Measurements from ENCODE around the gene SIRPA. TPM values are rescaled to one million over a fixed set of nuclear protein-coding genes. Genes with fewer than 3 reads are reported as not detected.

SIRPA gene
- total RNA-seq, 1 donor from 2014 or later = 35.5 TPM

DNA sequence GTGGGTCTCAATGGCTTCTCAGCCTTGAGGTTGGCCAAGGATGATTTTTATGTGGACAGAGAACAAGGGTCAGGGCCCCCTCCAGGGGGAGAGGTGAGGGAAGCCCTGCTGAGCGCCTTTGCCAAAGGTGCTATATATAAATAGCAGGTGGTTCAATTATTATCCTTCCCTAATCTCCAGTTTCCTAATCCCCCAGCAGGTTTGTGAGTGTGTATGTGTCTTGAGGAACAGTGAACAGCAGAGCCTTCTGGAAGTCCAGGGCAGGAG is 3.2 kb upstream of the SIRPA start:
- no peak overlapping the region for H3K27ac Mint-ChIP-seq (ENCODE audit: unreplicated experiment)
- H3K9me3 Mint-ChIP-seq (ENCODE audit: unreplicated experiment) = peaks cover 2% of the 10 kb centered on the region
- TF ChIP-seq, protein P1, sequence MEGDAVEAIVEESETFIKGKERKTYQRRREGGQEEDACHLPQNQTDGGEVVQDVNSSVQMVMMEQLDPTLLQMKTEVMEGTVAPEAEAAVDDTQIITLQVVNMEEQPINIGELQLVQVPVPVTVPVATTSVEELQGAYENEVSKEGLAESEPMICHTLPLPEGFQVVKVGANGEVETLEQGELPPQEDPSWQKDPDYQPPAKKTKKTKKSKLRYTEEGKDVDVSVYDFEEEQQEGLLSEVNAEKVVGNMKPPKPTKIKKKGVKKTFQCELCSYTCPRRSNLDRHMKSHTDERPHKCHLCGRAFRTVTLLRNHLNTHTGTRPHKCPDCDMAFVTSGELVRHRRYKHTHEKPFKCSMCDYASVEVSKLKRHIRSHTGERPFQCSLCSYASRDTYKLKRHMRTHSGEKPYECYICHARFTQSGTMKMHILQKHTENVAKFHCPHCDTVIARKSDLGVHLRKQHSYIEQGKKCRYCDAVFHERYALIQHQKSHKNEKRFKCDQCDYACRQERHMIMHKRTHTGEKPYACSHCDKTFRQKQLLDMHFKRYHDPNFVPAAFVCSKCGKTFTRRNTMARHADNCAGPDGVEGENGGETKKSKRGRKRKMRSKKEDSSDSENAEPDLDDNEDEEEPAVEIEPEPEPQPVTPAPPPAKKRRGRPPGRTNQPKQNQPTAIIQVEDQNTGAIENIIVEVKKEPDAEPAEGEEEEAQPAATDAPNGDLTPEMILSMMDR (IDR thresholded peaks at IDR 0.05; ENCODE audit: insufficient read depth, low read depth, low read length) = no peak
- peaks cover 15% of the 10 kb centered on the region for H3K4me1 ChIP-seq (ENCODE audit: insufficient read depth, low read length)
- no peaks in the 10 kb centered on the region for H3K36me3 ChIP-seq (ENCODE audit: insufficient read depth, low read length)
- H3K9ac ChIP-seq (ENCODE audit: low read length) = no peak overlapping the region
- H3K27me3 Mint-ChIP-seq (ENCODE audit: low read depth, unreplicated experiment) = peaks cover 4% of the 10 kb centered on the region
- no peaks in the 10 kb centered on the region for H3K9me3 ChIP-seq (ENCODE audit: insufficient read depth, low read depth, low read length)
- DNase-seq (ENCODE audit: low read depth) (no peak), FAIRE-seq (no peak)
- H3K4me2 ChIP-seq (ENCODE audit: low read length) = no peak overlapping the region
- peaks cover 15% of the 10 kb centered on the region for H4K20me1 ChIP-seq (ENCODE audit: insufficient read depth, low read length)
- H3K79me2 ChIP-seq (ENCODE audit: insufficient read depth, low read length) = peaks cover 17% of the 10 kb centered on the region
- H2AFZ ChIP-seq (ENCODE audit: low read depth, low read length) = no peak overlapping the region
- H3K36me3 Mint-ChIP-seq (ENCODE audit: low read depth, unreplicated experiment) = peaks cover 14% of the 10 kb centered on the region
- no peak overlapping the region for H3K27ac ChIP-seq (ENCODE audit: low read depth, low read length)
- H3K4me1 Mint-ChIP-seq (ENCODE audit: low read depth, unreplicated experiment) = peaks cover 19% of the 10 kb centered on the region
- H3K4me3 ChIP-seq (ENCODE audit: insufficient read depth, low read depth, low read length) = no peak overlapping the region
- no peaks in the 10 kb centered on the region for H3K27me3 ChIP-seq (ENCODE audit: insufficient read depth, low read length)
- H3K4me3 Mint-ChIP-seq (ENCODE audit: unreplicated experiment) = no peak overlapping the region

DNA sequence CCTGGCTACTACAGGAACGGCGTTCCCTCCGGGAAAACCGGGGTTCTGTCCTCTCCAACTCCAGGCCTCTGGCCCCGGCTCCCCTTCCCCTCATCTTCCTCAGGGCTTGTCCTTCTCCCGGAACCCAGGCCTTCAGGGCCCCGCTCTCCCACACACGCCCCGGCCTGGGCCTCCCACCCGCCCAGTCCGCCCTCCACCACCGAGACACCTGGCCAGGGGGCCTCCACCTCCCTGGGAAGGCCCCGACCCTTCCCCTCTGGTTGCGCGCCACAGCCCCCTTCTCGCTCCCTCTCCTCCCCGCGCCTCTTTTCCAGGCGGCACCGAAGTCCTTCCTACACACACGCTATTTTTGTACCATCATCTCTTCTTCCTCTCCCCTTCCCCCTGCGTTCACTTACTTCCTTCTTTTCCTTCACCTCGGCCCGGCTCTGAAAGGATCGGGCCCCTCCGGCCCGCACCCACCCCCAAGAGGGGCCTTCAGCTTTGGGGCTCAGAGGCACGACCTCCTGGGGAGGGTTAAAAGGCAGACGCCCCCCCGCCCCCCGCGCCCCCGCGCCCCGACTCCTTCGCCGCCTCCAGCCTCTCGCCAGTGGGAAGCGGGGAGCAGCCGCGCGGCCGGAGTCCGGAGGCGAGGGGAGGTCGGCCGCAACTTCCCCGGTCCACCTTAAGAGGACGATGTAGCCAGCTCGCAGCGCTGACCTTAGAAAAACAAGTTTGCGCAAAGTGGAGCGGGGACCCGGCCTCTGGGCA is 1.3 kb upstream of the SIRPA start:
- Histone ChIP-seq H3K9me3 (ENCODE audit: insufficient read depth, low read depth, low read length) (no peaks in the 10 kb centered on the region), H3K9ac (ENCODE audit: low read length) (peak overlapping the region; percentile 87), H3K4me1 (ENCODE audit: insufficient read depth, low read length) (peaks cover 15% of the 10 kb centered on the region), H3K27me3 (ENCODE audit: insufficient read depth, low read length) (no peaks in the 10 kb centered on the region), H4K20me1 (ENCODE audit: insufficient read depth, low read length) (peaks cover 33% of the 10 kb centered on the region), H3K79me2 (ENCODE audit: insufficient read depth, low read length) (peaks cover 35% of the 10 kb centered on the region), H3K4me2 (ENCODE audit: low read length) (peak overlapping the region; percentile 97), H2AFZ (ENCODE audit: low read depth, low read length) (peak overlapping the region; percentile 77), H3K36me3 (ENCODE audit: insufficient read depth, low read length) (no peaks in the 10 kb centered on the region), H3K4me3 (ENCODE audit: insufficient read depth, low read depth, low read length) (peak overlapping the region; percentile 55), H3K27ac (ENCODE audit: low read depth, low read length) (peak overlapping the region; percentile 47)
- TF ChIP-seq, protein P1 (IDR thresholded peaks at IDR 0.05; ENCODE audit: insufficient read depth, low read depth, low read length) = no peak
- no peak for TF ChIP-seq EZH2 (IDR thresholded peaks at IDR 0.05; ENCODE audit: insufficient read depth, low read length)
- H3K9me3 Mint-ChIP-seq (ENCODE audit: unreplicated experiment) = peaks cover 2% of the 10 kb centered on the region
- FAIRE-seq = no peak
- H3K27me3 Mint-ChIP-seq (ENCODE audit: low read depth, unreplicated experiment) = peaks cover 2% of the 10 kb centered on the region
- peak overlapping the region; percentile 93 for H3K4me3 Mint-ChIP-seq (ENCODE audit: unreplicated experiment)
- H3K27ac Mint-ChIP-seq (ENCODE audit: unreplicated experiment) = peak overlapping the region; percentile 66
- H3K36me3 Mint-ChIP-seq (ENCODE audit: low read depth, unreplicated experiment) = peaks cover 6% of the 10 kb centered on the region
- H3K4me1 Mint-ChIP-seq (ENCODE audit: low read depth, unreplicated experiment) = peaks cover 34% of the 10 kb centered on the region
- DNase-seq (ENCODE audit: low read depth) = no peak

DNA sequence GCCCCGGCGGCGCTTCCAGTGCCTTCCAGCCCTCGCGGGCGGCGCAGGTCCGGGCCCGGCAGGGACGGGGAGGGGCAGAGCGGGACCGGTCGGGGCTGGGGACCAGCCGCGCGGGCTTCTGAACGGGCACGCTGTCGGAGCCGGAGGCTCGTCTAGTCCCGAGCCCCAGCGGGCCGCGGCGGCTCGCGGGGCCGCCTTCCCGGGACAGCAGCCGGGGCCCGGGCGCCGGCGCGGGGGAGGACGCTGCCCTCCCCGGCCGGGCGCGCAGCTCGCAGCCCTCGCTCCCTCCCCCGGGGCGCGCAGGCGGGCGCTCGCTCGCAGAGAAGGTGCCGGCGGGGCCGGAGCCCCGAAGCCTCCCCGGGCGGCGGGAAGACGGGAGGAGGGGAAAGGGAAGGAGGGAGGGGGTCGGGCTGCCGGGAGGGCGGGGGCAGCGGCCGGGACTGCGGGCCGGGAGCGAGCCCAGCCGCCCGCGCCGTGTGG is 696 bp upstream of the SIRPA start:
- Mint-ChIP-seq H3K4me1 (ENCODE audit: low read depth, unreplicated experiment) (peaks cover 35% of the 10 kb centered on the region), H3K4me3 (ENCODE audit: unreplicated experiment) (peak overlapping the region; percentile 64), H3K27ac (ENCODE audit: unreplicated experiment) (no peak overlapping the region), H3K36me3 (ENCODE audit: low read depth, unreplicated experiment) (peaks cover 6% of the 10 kb centered on the region), H3K27me3 (ENCODE audit: low read depth, unreplicated experiment) (peaks cover 2% of the 10 kb centered on the region), H3K9me3 (ENCODE audit: unreplicated experiment) (peaks cover 2% of the 10 kb centered on the region)
- H3K79me2 ChIP-seq (ENCODE audit: insufficient read depth, low read length) = peaks cover 41% of the 10 kb centered on the region
- peak overlapping the region; percentile 97 for H3K4me2 ChIP-seq (ENCODE audit: low read length)
- H3K9ac ChIP-seq (ENCODE audit: low read length) = peak overlapping the region; percentile 87
- H3K36me3 ChIP-seq (ENCODE audit: insufficient read depth, low read length) = no peaks in the 10 kb centered on the region
- H3K9me3 ChIP-seq (ENCODE audit: insufficient read depth, low read depth, low read length) = no peaks in the 10 kb centered on the region
- peak overlapping the region; percentile 77 for H2AFZ ChIP-seq (ENCODE audit: low read depth, low read length)
- H4K20me1 ChIP-seq (ENCODE audit: insufficient read depth, low read length) = peaks cover 39% of the 10 kb centered on the region
- peaks cover 15% of the 10 kb centered on the region for H3K4me1 ChIP-seq (ENCODE audit: insufficient read depth, low read length)
- peak overlapping the region; percentile 55 for H3K4me3 ChIP-seq (ENCODE audit: insufficient read depth, low read depth, low read length)
- no peaks in the 10 kb centered on the region for H3K27me3 ChIP-seq (ENCODE audit: insufficient read depth, low read length)
- DNase-seq (ENCODE audit: low read depth) (peak; percentile 58), FAIRE-seq (no peak)
- H3K27ac ChIP-seq (ENCODE audit: low read depth, low read length) = peak overlapping the region; percentile 80
- no peak for TF ChIP-seq EZH2 (IDR thresholded peaks at IDR 0.05; ENCODE audit: insufficient read depth, low read length)
- TF ChIP-seq, protein P1 (IDR thresholded peaks at IDR 0.05; ENCODE audit: insufficient read depth, low read depth, low read length) = no peak
